H1 (cell line): ENCODE data around the gene UNC13C. TPM values are rescaled to one million over a fixed set of nuclear protein-coding genes. Genes with fewer than 3 reads are reported as not detected.

Experiments used
- CTCF ChIA-PET: fragments of 300-600 bp; sonication (Branson Sonifier 250); formaldehyde crosslinking; loops from one replicate; lab custom pipeline; 2021; ENCODE audit not compliant: partially characterized antibody; lab: Charles Lee
- POLR2A ChIA-PET: fragments of 300-600 bp; sonication (Branson Sonifier 250); formaldehyde crosslinking; loops from one replicate; lab custom pipeline; 2021; ENCODE audit warnings: inconsistent platforms; ENCODE audit not compliant: partially characterized antibody; lab: Charles Lee
- DNase-seq, 2 experiments: peaks; one replicate each; pipeline versions ENCODE4 v3.0.0 to v3.0.0-alpha.2; 2010 to 2022; ENCODE audit warnings: low spot score in 2 of 2, low read depth in 1 of 2, mixed read lengths in 1 of 2
- FAIRE-seq: peaks from 2 replicates; lab custom pipeline; 2011; peaks lifted over from hg19 to GRCh38; lab: Jason Lieb, UNC
- H2AFZ ChIP-seq: 2 replicates; pipeline ENCODE4 v1.8.1; 2012; ENCODE audit warnings: low read length, inconsistent platforms
- H2AK5ac ChIP-seq: 2 replicates; pipeline ENCODE4 v1.6.1; 2013; ENCODE audit warnings: low read depth, low read length
- H2BK120ac ChIP-seq: replicated peaks from 2 replicates; pipeline ENCODE3; 2013; ENCODE audit warnings: low read depth, low read length, inconsistent platforms
- H2BK12ac ChIP-seq: 2 replicates; pipeline ENCODE4 v1.6.1; 2013; ENCODE audit warnings: low read depth, low read length
- H2BK15ac ChIP-seq: 2 replicates; pipeline ENCODE4 v1.6.1; 2013; ENCODE audit warnings: low read length
- H2BK20ac ChIP-seq: 2 replicates; pipeline ENCODE4 v1.6.1; 2013; ENCODE audit warnings: low read length
- H2BK5ac ChIP-seq: 2 replicates; pipeline ENCODE4 v1.6.1; 2013; ENCODE audit warnings: low read depth, low read length
- H3K14ac ChIP-seq: 2 replicates; pipeline ENCODE4 v1.6.1; 2013; ENCODE audit warnings: inconsistent platforms; ENCODE audit not compliant: insufficient read length
- H3K18ac ChIP-seq: 2 replicates; pipeline ENCODE4 v1.6.1; 2013; ENCODE audit warnings: low read length; ENCODE audit errors: extremely low read depth
- H3K23ac ChIP-seq: 2 replicates; pipeline ENCODE4 v1.6.1; 2013; ENCODE audit warnings: inconsistent platforms; ENCODE audit not compliant: insufficient read length
- H3K23me2 ChIP-seq: 2 replicates; pipeline ENCODE4 v1.6.1; 2013; ENCODE audit warnings: low read depth, low read length
- H3K27ac ChIP-seq: 2 replicates; pipeline ENCODE4 v1.6.1; 2011; ENCODE audit warnings: low read depth, low read length, inconsistent platforms
- H3K27me3 ChIP-seq, 4 experiments: replicated peaks in 1 of 4; 1 replicate in 1 of 4; 2 replicates in 3 of 4; pipeline versions ENCODE4 v1.6.1 to v1.8.1; 2011 to 2013; ENCODE audit warnings: low read length in 3 of 4, mild to moderate bottlenecking in 3 of 4, inconsistent platforms in 2 of 4, mixed read lengths in 2 of 4, moderate library complexity in 1 of 4; ENCODE audit not compliant: control insufficient read depth in 3 of 4, insufficient read depth in 3 of 4; ENCODE audit errors: extremely low read depth in 1 of 4
- H3K36me3 ChIP-seq, 4 experiments: 2 replicates each; pipeline versions ENCODE4 v1.6.1 to v1.8.1; 2011 to 2013; ENCODE audit warnings: mild to moderate bottlenecking in 4 of 4, low read length in 3 of 4, moderate library complexity in 2 of 4, control low read depth in 1 of 4, inconsistent platforms in 1 of 4; ENCODE audit not compliant: insufficient read depth in 4 of 4, control insufficient read depth in 2 of 4
- H3K4ac ChIP-seq: replicated peaks from 2 replicates; pipeline ENCODE3; 2013; ENCODE audit warnings: low read length, low read depth, mixed read lengths, inconsistent platforms; ENCODE audit not compliant: insufficient read length
- H3K4me1 ChIP-seq, 4 experiments: replicated peaks in 1 of 4; 1 replicate in 1 of 4; 2 replicates in 3 of 4; pipeline versions ENCODE4 v1.6.1 to v1.8.1; 2011 to 2013; ENCODE audit warnings: low read length in 3 of 4, inconsistent platforms in 2 of 4, mixed read lengths in 1 of 4; ENCODE audit not compliant: insufficient read depth in 4 of 4, control insufficient read depth in 3 of 4
- H3K4me2 ChIP-seq, 2 experiments: 2 replicates each; pipeline versions ENCODE4 v1.6.1 to v1.8.1; 2011 to 2013; ENCODE audit warnings: low read depth in 2 of 2, low read length in 2 of 2, control low read depth in 1 of 2, inconsistent platforms in 1 of 2, mild to moderate bottlenecking in 1 of 2; ENCODE audit not compliant: insufficient read depth in 1 of 2
- H3K4me3 ChIP-seq, 4 experiments: fragments of 200-600, 300-600 bp in 1 of 4; sonication (generic), shearing (Covaris generic), sonication (Bioruptor Twin) in 1 of 4; 2 replicates each; pipeline versions ENCODE4 v1.5.1 to v1.8.1; 2011 to 2016; ENCODE audit warnings: low read length in 4 of 4, low read depth in 3 of 4, control low read depth in 2 of 4, inconsistent platforms in 2 of 4, mild to moderate bottlenecking in 2 of 4, mixed read lengths in 1 of 4, moderate library complexity in 1 of 4; ENCODE audit not compliant: insufficient read depth in 2 of 4; ENCODE audit errors: extremely low read depth in 1 of 4
- H3K56ac ChIP-seq: replicated peaks from 2 replicates; pipeline ENCODE3; 2013; ENCODE audit warnings: low read depth, mild to moderate bottlenecking, mixed read lengths, low read length, inconsistent platforms; ENCODE audit not compliant: insufficient read length
- H3K79me1 ChIP-seq: 2 replicates; pipeline ENCODE4 v1.6.1; 2013; ENCODE audit warnings: low read depth, low read length, control low read depth
- H3K79me2 ChIP-seq, 2 experiments: 2 replicates each; pipeline versions ENCODE4 v1.6.1 to v1.8.1; 2012 to 2013; ENCODE audit warnings: low read length in 2 of 2, mild to moderate bottlenecking in 2 of 2, inconsistent platforms in 1 of 2; ENCODE audit not compliant: insufficient read depth in 2 of 2, control insufficient read depth in 1 of 2
- H3K9ac ChIP-seq, 4 experiments: replicated peaks in 1 of 4; 1 replicate in 1 of 4; 2 replicates in 3 of 4; pipeline versions ENCODE4 v1.6.1 to v1.8.1; 2011 to 2013; ENCODE audit warnings: low read depth in 3 of 4, low read length in 3 of 4, control low read depth in 2 of 4, mild to moderate bottlenecking in 2 of 4, moderate library complexity in 2 of 4, inconsistent platforms in 1 of 4; ENCODE audit errors: extremely low read depth in 1 of 4
- H3K9me3 ChIP-seq, 2 experiments: 2 replicates each; pipeline versions ENCODE4 v1.6.1 to v1.8.1; 2012 to 2013; ENCODE audit warnings: mild to moderate bottlenecking in 2 of 2, moderate library complexity in 2 of 2, control low read depth in 1 of 2, inconsistent platforms in 1 of 2, low read depth in 1 of 2, low read length in 1 of 2, mixed read lengths in 1 of 2; ENCODE audit not compliant: insufficient read depth in 2 of 2
- H4K20me1 ChIP-seq, 2 experiments: replicated peaks in 1 of 2; 2 replicates each; pipeline versions ENCODE3 to v1.8.1; 2011 to 2013; ENCODE audit warnings: inconsistent platforms in 2 of 2, low read length in 2 of 2, mild to moderate bottlenecking in 1 of 2; ENCODE audit not compliant: insufficient read depth in 2 of 2, control insufficient read depth in 1 of 2
- H4K5ac ChIP-seq: 2 replicates; pipeline ENCODE4 v1.6.1; 2013; ENCODE audit warnings: low read length, low read depth, mixed read lengths, inconsistent platforms; ENCODE audit not compliant: insufficient read length
- H4K8ac ChIP-seq: 2 replicates; pipeline ENCODE4 v1.8.0; 2013; ENCODE audit warnings: mild to moderate bottlenecking, moderate library complexity, low read length, inconsistent platforms; ENCODE audit not compliant: insufficient read depth; ENCODE audit errors: extremely low read depth
- H4K91ac ChIP-seq: replicated peaks from 2 replicates; pipeline ENCODE3; 2013; ENCODE audit warnings: low read length, mixed read lengths, inconsistent platforms; ENCODE audit not compliant: insufficient read length
- FOSL1 ChIP-seq: IDR thresholded peaks from 2 replicates; pipeline ENCODE4 v1.6.1; 2011; ENCODE audit warnings: mild to moderate bottlenecking, low read depth, low read length, moderate library complexity; ENCODE audit not compliant: insufficient read depth
- HDAC6 ChIP-seq: IDR thresholded peaks from one replicate; pipeline ENCODE4 v1.7.1; 2012; ENCODE audit warnings: low read depth, mild to moderate bottlenecking, inconsistent platforms, low read length, moderate library complexity
- JUND ChIP-seq: IDR thresholded peaks from 2 replicates; pipeline ENCODE4 v1.6.1; 2011; ENCODE audit warnings: mild to moderate bottlenecking, improper control_type of control experiment, low read length
- NRF1 ChIP-seq: IDR thresholded peaks from 2 replicates; pipeline ENCODE4 v1.6.1; 2011; ENCODE audit warnings: mild to moderate bottlenecking, low read depth, low read length, improper control_type of control experiment
- POLR2A ChIP-seq, 2 experiments: IDR thresholded peaks; 1 replicate in 1 of 2; 2 replicates in 1 of 2; pipeline ENCODE4 v1.6.1; 2011; ENCODE audit warnings: low read depth in 2 of 2, low read length in 2 of 2, mild to moderate bottlenecking in 2 of 2; ENCODE audit errors: control extremely low read depth in 1 of 2
- SUZ12 ChIP-seq: fragments of 200-600 bp; sonication (generic); IDR thresholded peaks from 2 replicates; pipeline ENCODE4 v1.6.1; 2012; ENCODE audit warnings: mild to moderate bottlenecking, inconsistent platforms, low read length, moderate library complexity, mixed read lengths
- TAF7 ChIP-seq: optimal IDR thresholded peaks from 2 replicates; pipeline ENCODE3; 2011; ENCODE audit warnings: low read depth, mild to moderate bottlenecking, inconsistent platforms, low read length, moderate library complexity, borderline replicate concordance
- WGBS, 2 experiments: shearing (Covaris generic) in 1 of 2; methylation state at CpG; one replicate each; pipeline versions ENCODE4 v1.1.6 to v1.1.7; 2013 to 2015; ENCODE audit warnings: low lambda C conversion rate in 2 of 2, mixed read lengths in 2 of 2, inconsistent platforms in 1 of 2, low coverage in 1 of 2, missing lambda C conversion rate in 1 of 2; ENCODE audit not compliant: insufficient replicate concordance in 2 of 2, insufficient coverage in 1 of 2, insufficient read length in 1 of 2; ENCODE audit errors: extremely low coverage in 1 of 2, missing lambda C conversion rate in 1 of 2; 5-methylcytosine and 5-hydroxymethylcytosine counted together
- polyA plus RNA-seq, 7 experiments: library from polyadenylated mRNA; depleted of rRNA in 3 of 7; stranded (reverse) in 5 of 7; unstranded in 2 of 7; fragments of >200 nt in 5 of 7; fragments of 200-250 nt in 2 of 7; gene quantifications; 1 replicate in 5 of 7; 2 replicates in 1 of 7; 4 replicates in 1 of 7; pipeline versions ENCODE4 v1.2.1 to v1.2.3, GENCODE V29; 2011 to 2013; ENCODE audit warnings: missing spikeins in 2 of 7, mixed read lengths in 2 of 7
- total RNA-seq: library from RNA; stranded (reverse); fragmentation: NEBNext Ultra II Directional; extraction: Animal tissue kit (Norgen Biotek cat#: 25700); gene quantifications from 2 replicates; pipeline ENCODE4 v1.2.1, GENCODE V29; 2021
- TF ChIP-seq, protein P1 (sequence below): IDR thresholded peaks from 2 replicates; pipeline ENCODE4 v1.6.1; 2012; ENCODE audit warnings: inconsistent platforms

The UNC13C gene
- total and polyA plus RNA-seq, 2 of the 8 experiments (the other 6 are each of a cell fraction or from before 2014, with no cell fraction given) = 0.02 to 0.13 TPM

DNA sequence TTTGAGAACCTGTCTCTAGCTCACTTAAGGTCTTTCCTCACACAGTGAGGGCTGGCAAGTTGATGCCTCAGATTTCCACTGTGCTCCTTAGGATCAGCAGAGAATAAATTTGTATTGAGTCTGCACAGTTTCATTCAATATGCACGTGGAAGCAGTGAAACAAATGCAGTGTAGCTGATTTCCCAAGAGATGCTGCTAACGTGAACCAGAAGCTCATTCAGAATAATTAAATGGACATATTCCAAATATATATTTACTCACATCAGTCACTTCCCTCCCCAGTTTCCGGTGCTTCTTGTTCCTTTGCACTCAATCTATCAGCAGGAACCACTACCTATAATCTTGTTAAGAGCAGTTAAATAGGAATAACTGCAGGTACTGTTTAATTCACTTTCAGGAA, 86.1 kb downstream of the UNC13C start:
- H3K79me2 ChIP-seq = no peaks in the 10 kb centered on the region
- no peaks in the 10 kb centered on the region for H3K79me1 ChIP-seq
- H2BK12ac ChIP-seq = no peak overlapping the region
- H3K27me3 ChIP-seq = no peaks in the 10 kb centered on the region
- H3K36me3 ChIP-seq = no peaks in the 10 kb centered on the region
- ChIA-PET POLR2A (no interaction called here), CTCF (interaction anchor here (2.5 kb wide), 1 partner anchor 18 kb away, joined by 16 read pairs; no protein-coding TSS in a partner anchor)
- peaks cover 9 to 26% of the 10 kb centered on the region in 2 experiments; a peak in 2 of 4 replicates for H3K9me3 ChIP-seq
- no peak overlapping the region for H3K4me3 ChIP-seq
- H3K4ac ChIP-seq = no peak overlapping the region
- no peak overlapping the region for H3K4me2 ChIP-seq
- H4K20me1 ChIP-seq = no peaks in the 10 kb centered on the region
- FAIRE-seq = no peak
- H4K8ac ChIP-seq = no peak overlapping the region
- 60% methylated on average over 3 of the region's 3 CpGs; no CpG with 5 or more reads in 1 of the 2 experiments for WGBS, 2 experiments
- DNase-seq = no peak
- no peak overlapping the region for H4K91ac ChIP-seq
- H3K18ac ChIP-seq = no peak overlapping the region
- H3K23ac ChIP-seq = no peak overlapping the region
- no peak overlapping the region for H2BK120ac ChIP-seq
- H2AK5ac ChIP-seq = no peak overlapping the region
- no peak overlapping the region for H3K9ac ChIP-seq
- no peaks in the 10 kb centered on the region for H3K4me1 ChIP-seq
- H2AFZ ChIP-seq = no peak overlapping the region
- H4K5ac ChIP-seq = no peak overlapping the region
- no peak for TF ChIP-seq FOSL1
- TF ChIP-seq JUND = no peak
- no peak for TF ChIP-seq NRF1
- TF ChIP-seq POLR2A (IDR thresholded peaks at IDR 0.05; ENCODE audit: control extremely low read depth in 1 of 2, low read depth in 2 of 2, low read length in 2 of 2) = no peak
- TF ChIP-seq SUZ12 = no peak
- TF ChIP-seq, protein P1, sequence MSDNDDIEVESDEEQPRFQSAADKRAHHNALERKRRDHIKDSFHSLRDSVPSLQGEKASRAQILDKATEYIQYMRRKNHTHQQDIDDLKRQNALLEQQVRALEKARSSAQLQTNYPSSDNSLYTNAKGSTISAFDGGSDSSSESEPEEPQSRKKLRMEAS = no peak
- TF ChIP-seq HDAC6 = no peak
- no peak for TF ChIP-seq TAF7
- H2BK5ac ChIP-seq = no peak overlapping the region
- no peak overlapping the region for H2BK20ac ChIP-seq
- H3K23me2 ChIP-seq = no peaks in the 10 kb centered on the region
- H3K56ac ChIP-seq = no peak overlapping the region
- no peak overlapping the region for H2BK15ac ChIP-seq
- no peak overlapping the region for H3K14ac ChIP-seq
- no peak overlapping the region for H3K27ac ChIP-seq
